Nephron progenitor cell (in vitro differentiated cells): ENCODE results near the gene RTEL1.

Experiments used
- DNase-seq: peaks from one replicate; pipeline ENCODE4 v3.0.0; 2021
- H3K27ac Mint-ChIP-seq: 2 replicates; pipeline ENCODE4 v1.8.0; 2021; ENCODE audit warnings: mild to moderate bottlenecking, moderate library complexity, mixed read lengths
- H3K27me3 Mint-ChIP-seq: 2 replicates; pipeline ENCODE4 v1.8.0; 2021; ENCODE audit warnings: mild to moderate bottlenecking, low read depth, mixed read lengths; ENCODE audit not compliant: poor library complexity
- H3K36me3 Mint-ChIP-seq: 2 replicates; pipeline ENCODE4 v1.8.0; 2021; ENCODE audit warnings: low read depth, mixed read lengths
- H3K4me1 Mint-ChIP-seq: 2 replicates; pipeline ENCODE4 v1.8.0; 2021; ENCODE audit warnings: mixed read lengths
- H3K4me3 Mint-ChIP-seq: 2 replicates; pipeline ENCODE4 v1.8.0; 2021; ENCODE audit warnings: mild to moderate bottlenecking, moderate library complexity, mixed read lengths
- H3K9me3 Mint-ChIP-seq: 2 replicates; pipeline ENCODE4 v1.8.0; 2021; ENCODE audit warnings: mild to moderate bottlenecking, moderate library complexity, mixed read lengths
- CTCF ChIP-seq: fragments of 200-600 bp; sonication (generic); IDR thresholded peaks from 2 replicates; pipeline ENCODE4 v1.5.0; 2021; ENCODE audit warnings: antibody characterized with exemption

RTEL1 gene

DNA sequence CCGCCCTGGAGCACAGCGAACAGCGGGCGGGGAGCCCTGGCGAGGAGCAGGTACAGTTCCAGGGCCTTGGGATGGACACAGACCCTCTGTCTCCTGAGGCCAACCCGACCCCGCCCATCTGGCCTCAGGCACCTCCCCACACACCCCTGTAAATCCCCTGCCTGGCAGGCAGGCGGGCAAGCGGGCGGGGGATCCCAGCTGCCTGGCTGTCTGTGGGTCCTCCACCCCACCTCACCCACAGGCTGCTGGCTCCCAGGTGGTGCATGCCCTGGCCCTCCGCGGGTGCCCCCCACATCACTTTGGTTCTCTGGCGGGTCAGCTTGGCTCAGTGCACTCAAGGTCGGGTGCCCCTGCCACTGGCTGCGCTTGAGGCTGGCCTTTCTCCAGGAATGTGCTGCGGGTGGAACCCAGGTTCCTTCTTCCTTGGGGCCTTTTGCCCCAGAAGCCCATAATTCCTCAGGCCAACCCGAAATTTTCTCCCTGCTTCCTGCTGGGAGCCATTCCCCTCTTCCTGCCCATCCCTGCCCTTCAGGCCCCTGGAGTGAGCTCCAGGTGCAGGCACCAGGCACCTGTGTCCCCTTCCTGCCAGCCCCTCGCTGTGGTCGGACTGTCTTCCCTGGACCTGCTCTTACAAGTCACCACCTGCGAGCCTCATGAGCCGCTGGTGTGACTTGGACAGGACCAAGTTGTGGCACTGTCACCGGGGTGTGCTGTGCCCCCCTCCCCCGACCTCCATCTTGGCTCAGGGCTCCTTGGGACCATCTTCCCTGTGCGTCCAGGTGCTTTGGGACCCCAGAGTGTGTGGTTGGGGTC is 33.0 kb downstream of the RTEL1 start:
- no peak for TF ChIP-seq CTCF
- Mint-ChIP-seq H3K9me3 (peaks cover 3% of the 10 kb centered on the region), H3K4me3 (no peak overlapping the region), H3K27ac (peak overlapping the region; percentile 80), H3K27me3 (no peaks in the 10 kb centered on the region), H3K4me1 (peaks cover 9% of the 10 kb centered on the region), H3K36me3 (peaks cover 5% of the 10 kb centered on the region)
- DNase-seq: no peak

GRCh38 chr20:63691711-63692435 is 33.8 kb downstream of the RTEL1 start:
- no peak overlapping the region for H3K4me3 Mint-ChIP-seq
- peak overlapping the region; percentile 25 for H3K27ac Mint-ChIP-seq
- peaks cover 9% of the 10 kb centered on the region for H3K4me1 Mint-ChIP-seq
- DNase-seq: no peak
- H3K9me3 Mint-ChIP-seq: peaks cover 3% of the 10 kb centered on the region
- no peak for TF ChIP-seq CTCF
- peaks cover 5% of the 10 kb centered on the region for H3K36me3 Mint-ChIP-seq
- no peaks in the 10 kb centered on the region for H3K27me3 Mint-ChIP-seq

DNA sequence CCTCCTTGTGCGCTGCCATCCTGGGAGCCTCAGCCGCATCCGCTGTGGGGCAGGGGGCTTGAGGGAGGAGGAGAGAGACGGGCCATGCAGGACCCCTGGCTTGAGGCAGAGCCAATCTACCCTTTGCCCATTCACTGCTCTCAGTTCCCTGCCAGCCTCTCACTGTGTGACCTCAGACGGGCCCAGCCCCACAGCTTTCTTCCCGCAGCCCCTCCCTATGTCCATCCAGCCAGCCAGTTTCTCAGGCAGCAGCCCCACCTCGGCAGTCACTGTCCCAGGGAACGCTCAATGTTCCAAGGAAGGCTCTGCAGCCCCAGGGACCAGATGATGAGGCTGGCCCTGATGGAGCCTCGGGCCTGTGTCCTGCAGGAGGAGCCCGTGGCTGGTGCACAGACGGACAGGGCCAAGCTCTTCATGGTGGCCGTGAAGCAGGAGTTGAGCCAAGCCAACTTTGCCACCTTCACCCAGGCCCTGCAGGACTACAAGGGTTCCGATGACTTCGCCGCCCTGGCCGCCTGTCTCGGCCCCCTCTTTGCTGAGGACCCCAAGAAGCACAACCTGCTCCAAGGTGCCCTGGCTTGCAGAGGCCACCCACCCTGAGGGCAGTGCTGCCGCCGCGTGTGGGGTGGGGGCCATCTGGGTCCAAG is 34.4 kb downstream of the RTEL1 start:
- Mint-ChIP-seq H3K36me3 (peaks cover 5% of the 10 kb centered on the region), H3K27ac (peak overlapping the region; percentile 89), H3K27me3 (no peaks in the 10 kb centered on the region), H3K9me3 (peaks cover 3% of the 10 kb centered on the region), H3K4me3 (no peak overlapping the region), H3K4me1 (peaks cover 13% of the 10 kb centered on the region)
- no peak for DNase-seq
- TF ChIP-seq CTCF: no peak

GRCh38 chr20:63693083-63693732 is 35.1 kb downstream of the RTEL1 start:
- Mint-ChIP-seq H3K4me3 (no peak overlapping the region), H3K9me3 (peaks cover 3% of the 10 kb centered on the region), H3K27me3 (no peaks in the 10 kb centered on the region), H3K36me3 (peaks cover 5% of the 10 kb centered on the region), H3K27ac (no peak overlapping the region), H3K4me1 (peaks cover 20% of the 10 kb centered on the region)
- no peak for DNase-seq
- TF ChIP-seq CTCF: no peak

- Mint-ChIP-seq H3K4me1 (peaks cover 20% of the 10 kb centered on the region), H3K9me3 (peaks cover 3% of the 10 kb centered on the region), H3K4me3 (no peak overlapping the region), H3K27ac (no peak overlapping the region), H3K27me3 (no peaks in the 10 kb centered on the region), H3K36me3 (peaks cover 5% of the 10 kb centered on the region)
- TF ChIP-seq CTCF: no peak
- DNase-seq: no peak
Observed at GRCh38 chr20:63693733-63694583, 35.8 kb downstream of the RTEL1 start.
